ENCODE results near the gene VPS41.
"Not testable (repeated sequence)": the region's sequence is repeated elsewhere in the genome, so short reads cannot be mapped to it uniquely, and the experiment has no call there.

Gene VPS41

GRCh38 chr7:38947541-38947940, 38.5 kb upstream of the VPS41 start:
- not testable (repeated sequence) for H3K18ac ChIP-seq (ENCODE audit: low read length); H3K79me2 ChIP-seq (ENCODE audit: control insufficient read depth, insufficient read depth, low read length); H4K5ac ChIP-seq (ENCODE audit: low read length); H3K27me3 ChIP-seq (ENCODE audit: insufficient read depth, low read length, poor library complexity); H3K9ac ChIP-seq (ENCODE audit: low read length); H4K8ac ChIP-seq (ENCODE audit: low read depth, low read length); DNase-seq; H2BK15ac ChIP-seq (replicated peaks; ENCODE audit: low read depth); H3K23ac ChIP-seq (ENCODE audit: low read length); H3K56ac ChIP-seq (ENCODE audit: low read length); H2AK5ac ChIP-seq (ENCODE audit: low read length); H3K4me1 ChIP-seq (ENCODE audit: control insufficient read depth, low read depth, low read length); H3K4me2 ChIP-seq (ENCODE audit: low read length); H3K36me3 ChIP-seq (ENCODE audit: control insufficient read depth, insufficient read depth, low read length); H3K27ac ChIP-seq (ENCODE audit: low read depth, low read length); H2BK120ac ChIP-seq (ENCODE audit: low read depth, low read length); H3K4ac ChIP-seq (ENCODE audit: low read depth, low read length); H3K79me1 ChIP-seq (ENCODE audit: low read length); H2BK5ac ChIP-seq (ENCODE audit: low read length); H3K4me3 ChIP-seq (ENCODE audit: low read length)
- whole genome bisulfite sequencing (ENCODE audit: extremely low coverage, insufficient coverage, low lambda C conversion rate), result no CpG with 5 or more reads among the region's 4 CpGs

GRCh38 chr7:38942431-38943051, 33.5 kb upstream of the VPS41 start:
- H3K27me3 ChIP-seq (ENCODE audit: insufficient read depth, low read length, poor library complexity), result no peaks in the 10 kb centered on the region
- H3K56ac ChIP-seq (ENCODE audit: low read length), result no peak overlapping the region
- no peak for DNase-seq
- no peak overlapping the region for H4K8ac ChIP-seq (ENCODE audit: low read depth, low read length)
- no peaks in the 10 kb centered on the region for H3K79me2 ChIP-seq (ENCODE audit: control insufficient read depth, insufficient read depth, low read length)
- no peak overlapping the region for H3K18ac ChIP-seq (ENCODE audit: low read length)
- no peak overlapping the region for H3K27ac ChIP-seq (ENCODE audit: low read depth, low read length)
- no peaks in the 10 kb centered on the region for H3K79me1 ChIP-seq (ENCODE audit: low read length)
- H2BK15ac ChIP-seq (replicated peaks; ENCODE audit: low read depth), result no peak overlapping the region
- H3K4me3 ChIP-seq (ENCODE audit: low read length), result no peak overlapping the region
- H2AK5ac ChIP-seq (ENCODE audit: low read length), result no peak overlapping the region
- H2BK120ac ChIP-seq (ENCODE audit: low read depth, low read length), result no peak overlapping the region
- H3K4ac ChIP-seq (ENCODE audit: low read depth, low read length), result no peak overlapping the region
- H3K36me3 ChIP-seq (ENCODE audit: control insufficient read depth, insufficient read depth, low read length), result no peaks in the 10 kb centered on the region
- H3K9ac ChIP-seq (ENCODE audit: low read length), result no peak overlapping the region
- H3K23ac ChIP-seq (ENCODE audit: low read length), result no peak overlapping the region
- H2BK5ac ChIP-seq (ENCODE audit: low read length), result no peak overlapping the region
- H3K4me1 ChIP-seq (ENCODE audit: control insufficient read depth, low read depth, low read length), result no peaks in the 10 kb centered on the region
- H3K4me2 ChIP-seq (ENCODE audit: low read length), result no peak overlapping the region
- no peak overlapping the region for H4K5ac ChIP-seq (ENCODE audit: low read length)
- no CpG with 5 or more reads among the region's 4 CpGs for WGBS (ENCODE audit: extremely low coverage, insufficient coverage, low lambda C conversion rate)

DNA sequence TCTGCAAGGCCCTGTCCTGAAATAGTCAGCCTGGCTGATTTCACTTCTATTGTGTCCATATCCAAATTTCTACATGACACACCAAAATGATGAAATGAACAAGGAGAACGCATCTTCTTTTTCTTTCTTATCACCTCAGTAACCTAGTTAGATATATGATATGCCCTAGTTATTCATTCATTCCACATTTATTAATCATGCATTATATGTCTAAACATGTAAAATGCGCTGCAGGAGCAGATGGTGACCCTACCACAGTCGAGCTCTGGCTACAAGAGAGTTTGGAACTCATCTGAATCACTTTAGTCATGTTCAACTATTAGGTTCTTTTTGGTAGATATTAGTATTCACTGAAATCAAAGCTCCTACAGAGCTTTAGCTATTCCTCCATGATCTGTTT, 31.8 kb upstream of the VPS41 start:
- Histone ChIP-seq H3K4me1 (ENCODE audit: control insufficient read depth, low read depth, low read length) (no peaks in the 10 kb centered on the region), H3K4me3 (ENCODE audit: low read length) (no peak overlapping the region), H3K9ac (ENCODE audit: low read length) (no peak overlapping the region), H3K56ac (ENCODE audit: low read length) (no peak overlapping the region), H2BK120ac (ENCODE audit: low read depth, low read length) (no peak overlapping the region), H3K27ac (ENCODE audit: low read depth, low read length) (no peak overlapping the region), H4K8ac (ENCODE audit: low read depth, low read length) (no peak overlapping the region), H3K27me3 (ENCODE audit: insufficient read depth, low read length, poor library complexity) (no peaks in the 10 kb centered on the region), H3K18ac (ENCODE audit: low read length) (no peak overlapping the region), H3K79me1 (ENCODE audit: low read length) (no peaks in the 10 kb centered on the region), H2BK15ac (replicated peaks; ENCODE audit: low read depth) (no peak overlapping the region), H3K36me3 (ENCODE audit: control insufficient read depth, insufficient read depth, low read length) (no peaks in the 10 kb centered on the region), H2AK5ac (ENCODE audit: low read length) (no peak overlapping the region), H2BK5ac (ENCODE audit: low read length) (no peak overlapping the region), H3K23ac (ENCODE audit: low read length) (no peak overlapping the region), H3K79me2 (ENCODE audit: control insufficient read depth, insufficient read depth, low read length) (no peaks in the 10 kb centered on the region), H3K4me2 (ENCODE audit: low read length) (no peak overlapping the region), H4K5ac (ENCODE audit: low read length) (no peak overlapping the region), H3K4ac (ENCODE audit: low read depth, low read length) (no peak overlapping the region)
- no peak for DNase-seq
- WGBS (ENCODE audit: extremely low coverage, insufficient coverage, low lambda C conversion rate), result no CpG with 5 or more reads among the region's 3 CpGs

DNA sequence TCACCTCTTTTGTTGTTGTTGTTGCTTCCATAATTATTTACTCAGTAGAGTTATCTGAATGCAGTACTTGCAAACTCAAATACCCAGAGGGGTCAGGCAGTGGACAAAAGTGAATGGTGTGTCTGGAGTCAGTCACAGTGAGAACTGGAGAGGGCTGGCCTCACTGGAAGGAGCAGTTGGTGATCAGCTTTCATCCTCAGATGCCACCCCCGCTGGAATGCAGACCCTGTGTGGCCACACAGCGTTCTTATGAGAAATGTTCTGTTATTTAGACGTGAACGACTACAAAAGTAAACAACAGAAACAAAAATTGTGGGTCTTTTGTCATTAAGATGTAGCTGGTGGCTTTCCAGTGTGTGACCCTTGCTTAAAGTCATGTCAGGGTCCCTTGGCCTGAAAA, 29.6 kb upstream of the VPS41 start:
- Histone ChIP-seq H2BK5ac (ENCODE audit: low read length) (no peak overlapping the region), H4K5ac (ENCODE audit: low read length) (no peak overlapping the region), H2BK120ac (ENCODE audit: low read depth, low read length) (no peak overlapping the region), H2AK5ac (ENCODE audit: low read length) (no peak overlapping the region), H3K27me3 (ENCODE audit: insufficient read depth, low read length, poor library complexity) (no peaks in the 10 kb centered on the region), H2BK15ac (replicated peaks; ENCODE audit: low read depth) (no peak overlapping the region), H3K79me1 (ENCODE audit: low read length) (no peaks in the 10 kb centered on the region), H3K56ac (ENCODE audit: low read length) (no peak overlapping the region), H3K79me2 (ENCODE audit: control insufficient read depth, insufficient read depth, low read length) (no peaks in the 10 kb centered on the region), H3K9ac (ENCODE audit: low read length) (no peak overlapping the region), H3K23ac (ENCODE audit: low read length) (no peak overlapping the region), H3K4me3 (ENCODE audit: low read length) (no peak overlapping the region), H3K36me3 (ENCODE audit: control insufficient read depth, insufficient read depth, low read length) (no peaks in the 10 kb centered on the region), H4K8ac (ENCODE audit: low read depth, low read length) (no peak overlapping the region), H3K4me1 (ENCODE audit: control insufficient read depth, low read depth, low read length) (no peaks in the 10 kb centered on the region), H3K18ac (ENCODE audit: low read length) (no peak overlapping the region), H3K4me2 (ENCODE audit: low read length) (no peak overlapping the region), H3K4ac (ENCODE audit: low read depth, low read length) (no peak overlapping the region), H3K27ac (ENCODE audit: low read depth, low read length) (no peak overlapping the region)
- WGBS (ENCODE audit: extremely low coverage, insufficient coverage, low lambda C conversion rate), result no CpG with 5 or more reads among the region's 4 CpGs
- DNase-seq, result no peak

DNA sequence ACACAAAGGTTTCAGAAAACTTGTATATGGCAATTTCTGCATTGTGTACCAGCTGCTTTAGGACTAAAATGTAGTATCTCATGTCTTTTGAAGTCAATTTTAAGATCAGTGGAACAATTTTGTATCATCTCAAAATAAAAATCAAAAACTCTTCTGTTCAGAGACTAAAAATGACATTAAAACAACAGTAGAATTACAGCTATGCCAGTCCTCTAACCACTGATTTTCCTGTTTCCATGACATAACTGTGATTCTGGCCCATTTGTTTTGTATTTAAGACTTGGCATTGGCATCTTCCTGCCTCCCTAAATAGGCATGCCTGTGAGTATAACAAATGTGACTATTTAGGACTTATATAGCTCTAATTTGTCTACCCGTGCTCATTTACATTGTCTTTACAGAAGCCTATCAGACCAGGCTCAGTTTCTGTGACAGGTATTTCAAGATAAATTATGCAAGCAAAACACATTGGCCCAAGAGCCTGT, 29.1 kb upstream of the VPS41 start:
- H3K56ac ChIP-seq (ENCODE audit: low read length), result no peak overlapping the region
- no peak overlapping the region for H2BK120ac ChIP-seq (ENCODE audit: low read depth, low read length)
- H3K79me1 ChIP-seq (ENCODE audit: low read length), result no peaks in the 10 kb centered on the region
- no peak overlapping the region for H4K5ac ChIP-seq (ENCODE audit: low read length)
- no peak overlapping the region for H3K4me3 ChIP-seq (ENCODE audit: low read length)
- no peak overlapping the region for H3K27ac ChIP-seq (ENCODE audit: low read depth, low read length)
- H3K9ac ChIP-seq (ENCODE audit: low read length), result no peak overlapping the region
- H3K36me3 ChIP-seq (ENCODE audit: control insufficient read depth, insufficient read depth, low read length), result no peaks in the 10 kb centered on the region
- WGBS (ENCODE audit: extremely low coverage, insufficient coverage, low lambda C conversion rate), result no CpG with 5 or more reads among the region's 1 CpG
- H2BK15ac ChIP-seq (replicated peaks; ENCODE audit: low read depth), result no peak overlapping the region
- no peaks in the 10 kb centered on the region for H3K4me1 ChIP-seq (ENCODE audit: control insufficient read depth, low read depth, low read length)
- H3K18ac ChIP-seq (ENCODE audit: low read length), result no peak overlapping the region
- H3K27me3 ChIP-seq (ENCODE audit: insufficient read depth, low read length, poor library complexity), result no peaks in the 10 kb centered on the region
- no peak for DNase-seq
- no peak overlapping the region for H4K8ac ChIP-seq (ENCODE audit: low read depth, low read length)
- H3K4me2 ChIP-seq (ENCODE audit: low read length), result no peak overlapping the region
- H2BK5ac ChIP-seq (ENCODE audit: low read length), result no peak overlapping the region
- H3K23ac ChIP-seq (ENCODE audit: low read length), result no peak overlapping the region
- no peak overlapping the region for H2AK5ac ChIP-seq (ENCODE audit: low read length)
- no peak overlapping the region for H3K4ac ChIP-seq (ENCODE audit: low read depth, low read length)
- no peaks in the 10 kb centered on the region for H3K79me2 ChIP-seq (ENCODE audit: control insufficient read depth, insufficient read depth, low read length)

GRCh38 chr7:38936641-38937040, 27.6 kb upstream of the VPS41 start:
- Histone ChIP-seq H3K4me2 (ENCODE audit: low read length) (no peak overlapping the region), H3K23ac (ENCODE audit: low read length) (no peak overlapping the region), H2BK15ac (replicated peaks; ENCODE audit: low read depth) (no peak overlapping the region), H3K79me2 (ENCODE audit: control insufficient read depth, insufficient read depth, low read length) (no peaks in the 10 kb centered on the region), H3K36me3 (ENCODE audit: control insufficient read depth, insufficient read depth, low read length) (no peaks in the 10 kb centered on the region), H3K27ac (ENCODE audit: low read depth, low read length) (no peak overlapping the region), H3K79me1 (ENCODE audit: low read length) (no peaks in the 10 kb centered on the region), H3K4me1 (ENCODE audit: control insufficient read depth, low read depth, low read length) (no peaks in the 10 kb centered on the region), H3K4me3 (ENCODE audit: low read length) (no peak overlapping the region), H3K56ac (ENCODE audit: low read length) (no peak overlapping the region), H2BK120ac (ENCODE audit: low read depth, low read length) (no peak overlapping the region), H4K8ac (ENCODE audit: low read depth, low read length) (no peak overlapping the region), H3K4ac (ENCODE audit: low read depth, low read length) (no peak overlapping the region), H3K27me3 (ENCODE audit: insufficient read depth, low read length, poor library complexity) (no peaks in the 10 kb centered on the region), H3K18ac (ENCODE audit: low read length) (no peak overlapping the region), H4K5ac (ENCODE audit: low read length) (no peak overlapping the region), H2AK5ac (ENCODE audit: low read length) (no peak overlapping the region), H3K9ac (ENCODE audit: low read length) (no peak overlapping the region), H2BK5ac (ENCODE audit: low read length) (no peak overlapping the region)
- no CpG with 5 or more reads among the region's 1 CpG for WGBS (ENCODE audit: extremely low coverage, insufficient coverage, low lambda C conversion rate)
- DNase-seq, result no peak

Measured in mesendoderm (in vitro differentiated cells).